ENCODE measurements around the gene KRT76. TPM values are rescaled to one million over a fixed set of nuclear protein-coding genes. Genes with fewer than 3 reads are reported as not detected.

The KRT76 gene
- total and polyA plus RNA-seq, 2 experiments from 2014 or later, result not detected

DNA sequence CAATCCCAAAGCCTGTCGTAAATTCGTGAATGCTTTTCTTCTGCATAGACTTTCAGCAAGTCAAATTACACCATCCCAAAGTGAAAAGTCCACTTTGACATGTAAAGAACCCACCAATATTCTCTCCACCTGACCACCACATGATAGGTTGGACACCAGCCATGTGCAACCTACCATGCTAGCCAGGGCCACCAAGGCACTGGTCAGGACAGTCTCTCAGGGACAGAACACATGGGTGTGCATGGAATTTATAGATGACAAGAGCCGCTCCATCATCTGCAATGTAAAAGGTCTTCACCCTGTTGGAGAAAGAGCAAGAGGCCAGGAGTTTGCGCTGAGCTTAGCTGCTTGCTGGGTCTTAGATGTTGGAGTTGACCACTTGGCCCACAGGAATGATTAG is 5.4 kb upstream of the KRT76 start:
- DNase-seq, result no peak
- Histone ChIP-seq H3F3A (ENCODE audit: insufficient read depth) (no peaks in the 10 kb centered on the region), H3K9me3 (ENCODE audit: low read depth) (no peaks in the 10 kb centered on the region), H3K27me3 (replicated peaks; ENCODE audit: insufficient read depth) (peaks cover 67% of the 10 kb centered on the region), H3K27ac (no peak overlapping the region), H3K9ac (no peak overlapping the region), H4K20me1 (ENCODE audit: insufficient read depth) (no peaks in the 10 kb centered on the region), H3K4me2 (ENCODE audit: unreplicated experiment) (no peak overlapping the region), H3K36me3 (ENCODE audit: low read depth) (no peaks in the 10 kb centered on the region), H3K9me2 (ENCODE audit: insufficient read depth) (no peaks in the 10 kb centered on the region), H3K4me3 (no peak overlapping the region), H3K79me2 (ENCODE audit: insufficient read depth) (no peaks in the 10 kb centered on the region), H2AFZ (no peak overlapping the region), H3K4me1 (ENCODE audit: insufficient read depth) (no peaks in the 10 kb centered on the region)
- in situ Hi-C loops (cut with MboI), result no loop called here
- no peak for TF ChIP-seq EZH2phosphoT487 (IDR thresholded peaks at IDR 0.05; ENCODE audit: insufficient read depth, low read depth)
- no peak for TF ChIP-seq EZH2 (IDR thresholded peaks at IDR 0.05; ENCODE audit: insufficient read depth, poor library complexity, severe bottlenecking)
- WGBS, 2 experiments (ENCODE audit: low coverage in 1 of 2, low lambda C conversion rate in 2 of 2, missing lambda C conversion rate in 2 of 2), result 75% methylated on average over 4 of the region's 4 CpGs

DNA sequence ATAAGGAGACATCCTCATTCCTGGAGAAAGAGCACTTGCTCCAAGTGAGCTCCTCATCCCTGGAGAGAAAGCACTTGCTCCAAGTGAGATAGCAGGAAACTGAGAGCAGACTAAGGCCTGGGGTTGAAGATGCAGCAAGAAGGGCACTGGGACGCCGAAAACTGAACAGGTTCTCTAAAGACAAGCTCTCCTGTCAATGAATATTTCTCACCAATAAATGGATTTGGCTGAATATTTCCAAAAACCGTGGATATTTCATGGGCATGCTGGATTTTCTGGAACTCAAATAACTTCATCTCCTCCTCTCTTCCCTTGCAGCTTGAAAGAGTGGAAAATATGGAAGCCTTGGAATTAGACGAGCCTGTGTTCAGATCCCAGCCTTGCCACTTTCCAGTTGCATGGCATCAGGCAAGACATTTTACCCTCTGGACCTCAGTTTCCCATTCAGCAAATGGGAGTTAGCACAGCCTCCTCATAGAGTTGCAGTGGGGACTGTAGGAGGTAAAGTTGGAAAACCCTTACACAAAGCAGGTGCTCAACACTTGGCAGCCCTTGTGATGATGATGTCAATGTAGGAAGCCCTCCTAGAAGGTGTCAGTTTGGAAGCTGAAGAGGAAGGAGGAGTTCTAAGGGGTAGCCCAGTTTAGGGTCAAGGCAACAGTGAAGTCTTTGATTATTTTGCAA is 4.4 kb upstream of the KRT76 start:
- Histone ChIP-seq H3K27me3 (replicated peaks; ENCODE audit: insufficient read depth) (peaks cover 67% of the 10 kb centered on the region), H2AFZ (no peak overlapping the region), H3K9me3 (ENCODE audit: low read depth) (no peaks in the 10 kb centered on the region), H3K9me2 (ENCODE audit: insufficient read depth) (no peaks in the 10 kb centered on the region), H3K4me2 (ENCODE audit: unreplicated experiment) (no peak overlapping the region), H3K36me3 (ENCODE audit: low read depth) (no peaks in the 10 kb centered on the region), H3K4me1 (ENCODE audit: insufficient read depth) (no peaks in the 10 kb centered on the region), H4K20me1 (ENCODE audit: insufficient read depth) (no peaks in the 10 kb centered on the region), H3K27ac (no peak overlapping the region), H3K79me2 (ENCODE audit: insufficient read depth) (no peaks in the 10 kb centered on the region), H3F3A (ENCODE audit: insufficient read depth) (no peaks in the 10 kb centered on the region), H3K9ac (no peak overlapping the region), H3K4me3 (no peak overlapping the region)
- no peak for TF ChIP-seq EZH2phosphoT487 (IDR thresholded peaks at IDR 0.05; ENCODE audit: insufficient read depth, low read depth)
- TF ChIP-seq EZH2 (IDR thresholded peaks at IDR 0.05; ENCODE audit: insufficient read depth, poor library complexity, severe bottlenecking), result no peak
- DNase-seq, result no peak
- 19 to 28% methylated on average over 4 of the region's 4 CpGs for WGBS, 2 experiments (ENCODE audit: low coverage in 1 of 2, low lambda C conversion rate in 2 of 2, missing lambda C conversion rate in 2 of 2)
- in situ Hi-C loops (cut with MboI), result no loop called here

DNA sequence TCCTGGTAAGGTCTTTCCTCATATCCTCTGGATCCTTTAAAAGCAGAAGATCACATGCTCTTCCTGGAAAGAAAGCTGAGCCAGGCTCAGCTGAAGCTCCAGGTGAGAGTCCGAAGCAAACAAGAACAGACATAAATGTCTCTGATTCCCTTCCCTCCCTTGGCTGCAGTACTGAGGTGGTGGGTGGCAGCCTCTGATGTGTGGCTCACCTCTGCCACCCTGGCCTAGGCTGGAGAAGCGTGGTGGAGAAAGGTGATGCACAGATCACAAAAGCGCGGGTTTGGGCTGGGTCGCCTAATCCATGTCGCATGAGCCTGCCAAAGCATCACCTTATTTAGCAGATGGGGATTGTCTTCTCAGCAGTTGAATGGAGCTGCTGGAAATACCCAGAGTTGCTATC is 2.8 kb upstream of the KRT76 start:
- H3K9ac ChIP-seq, result no peak overlapping the region
- no peaks in the 10 kb centered on the region for H3K9me3 ChIP-seq (ENCODE audit: low read depth)
- TF ChIP-seq EZH2 (IDR thresholded peaks at IDR 0.05; ENCODE audit: insufficient read depth, poor library complexity, severe bottlenecking), result no peak
- no peak for TF ChIP-seq EZH2phosphoT487 (IDR thresholded peaks at IDR 0.05; ENCODE audit: insufficient read depth, low read depth)
- in situ Hi-C loops (cut with MboI), result no loop called here
- no peak overlapping the region for H3K4me3 ChIP-seq
- 80 to 86% methylated on average over 6 of the region's 6 CpGs for WGBS, 2 experiments (ENCODE audit: low coverage in 1 of 2, low lambda C conversion rate in 2 of 2, missing lambda C conversion rate in 2 of 2)
- no peaks in the 10 kb centered on the region for H3F3A ChIP-seq (ENCODE audit: insufficient read depth)
- H4K20me1 ChIP-seq (ENCODE audit: insufficient read depth), result no peaks in the 10 kb centered on the region
- no peaks in the 10 kb centered on the region for H3K79me2 ChIP-seq (ENCODE audit: insufficient read depth)
- H3K4me1 ChIP-seq (ENCODE audit: insufficient read depth), result no peaks in the 10 kb centered on the region
- peaks cover 71% of the 10 kb centered on the region for H3K27me3 ChIP-seq (replicated peaks; ENCODE audit: insufficient read depth)
- no peaks in the 10 kb centered on the region for H3K36me3 ChIP-seq (ENCODE audit: low read depth)
- no peak overlapping the region for H3K27ac ChIP-seq
- H3K4me2 ChIP-seq (ENCODE audit: unreplicated experiment), result no peak overlapping the region
- DNase-seq, result no peak
- no peaks in the 10 kb centered on the region for H3K9me2 ChIP-seq (ENCODE audit: insufficient read depth)
- no peak overlapping the region for H2AFZ ChIP-seq

DNA sequence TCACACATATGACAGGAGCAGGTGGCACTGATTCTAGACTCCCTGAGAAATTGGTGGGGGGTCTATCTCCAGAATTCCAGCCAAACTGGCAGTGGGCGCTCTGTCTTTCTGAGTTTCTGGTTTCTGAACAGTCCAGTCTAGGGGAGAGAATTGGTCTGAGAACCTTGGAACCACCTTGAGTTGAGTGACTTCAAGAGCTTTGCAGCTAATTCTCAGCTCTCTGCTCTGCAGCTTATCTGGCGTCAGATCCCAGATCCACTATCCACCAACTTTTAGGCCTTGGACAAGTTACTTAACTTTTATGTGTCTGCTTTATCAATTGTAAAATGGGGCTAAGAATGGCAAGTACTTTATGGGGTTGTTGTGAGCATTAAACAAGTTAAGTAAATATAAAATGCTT is 1.7 kb upstream of the KRT76 start:
- Histone ChIP-seq H3F3A (ENCODE audit: insufficient read depth) (no peaks in the 10 kb centered on the region), H3K9me3 (ENCODE audit: low read depth) (no peaks in the 10 kb centered on the region), H3K4me2 (ENCODE audit: unreplicated experiment) (no peak overlapping the region), H3K79me2 (ENCODE audit: insufficient read depth) (no peaks in the 10 kb centered on the region), H3K4me1 (ENCODE audit: insufficient read depth) (no peaks in the 10 kb centered on the region), H3K36me3 (ENCODE audit: low read depth) (no peaks in the 10 kb centered on the region), H3K27ac (no peak overlapping the region), H3K27me3 (replicated peaks; ENCODE audit: insufficient read depth) (peaks cover 72% of the 10 kb centered on the region), H4K20me1 (ENCODE audit: insufficient read depth) (no peaks in the 10 kb centered on the region), H2AFZ (no peak overlapping the region), H3K9me2 (ENCODE audit: insufficient read depth) (no peaks in the 10 kb centered on the region), H3K9ac (no peak overlapping the region), H3K4me3 (no peak overlapping the region)
- TF ChIP-seq EZH2phosphoT487 (IDR thresholded peaks at IDR 0.05; ENCODE audit: insufficient read depth, low read depth) (no peak), EZH2 (IDR thresholded peaks at IDR 0.05; ENCODE audit: insufficient read depth, poor library complexity, severe bottlenecking) (no peak)
- in situ Hi-C loops (cut with MboI), result no loop called here
- WGBS, 2 experiments (ENCODE audit: low coverage in 1 of 2, low lambda C conversion rate in 2 of 2, missing lambda C conversion rate in 2 of 2), result 44 to 49% methylated on average over 2 of the region's 2 CpGs
- DNase-seq, result no peak

All from GM23248 (cell line).